HepG2 (cell line): ENCODE data around the gene LDB3. TPM values are rescaled to one million over a fixed set of nuclear protein-coding genes. Genes with fewer than 3 reads are reported as not detected.

ENCODE experiments used
- ATAC-seq: fragments of 200-7000 bp; cut with Tn5 transposase; 3 replicates; pipeline ENCODE4 v1.9.1; 2020; ENCODE audit warnings: mild to moderate bottlenecking, moderate library complexity
- BruUV-seq: library from RNA; stranded (reverse); fragments of 400-500 nt; replicated peaks from 2 replicates; lab custom pipeline; 2021; lab: Mats Ljungman, UMichigan
- CTCF ChIA-PET: fragments of 300-600 bp; formaldehyde crosslinking; extraction: SDS; loops from one replicate; lab custom pipeline; 2021; ENCODE audit warnings: low total read pairs, inconsistent platforms, low intra/inter-chr PET ratio; lab: Yijun Ruan, JAX
- POLR2A ChIA-PET: fragments of 350-600 bp; sonication (Branson Sonifier 250); formaldehyde crosslinking; loops from one replicate; lab custom pipeline; 2020; ENCODE audit warnings: antibody characterized with exemption, inconsistent platforms; lab: Yijun Ruan, JAX
- DNase-seq: peaks from one replicate; pipeline ENCODE4 v3.0.0-alpha.2; 2015; ENCODE audit warnings: low spot score
- FAIRE-seq: peaks from 3 replicates; lab custom pipeline; 2011; peaks lifted over from hg19 to GRCh38; lab: Jason Lieb, UNC
- H2AFZ ChIP-seq: one replicate; pipeline ENCODE4 v1.6.1; 2011; ENCODE audit warnings: low read length, inconsistent platforms
- H3K27ac ChIP-seq: fragments of 300-600 bp; 3 replicates; pipeline ENCODE4 v1.8.0; 2011; ENCODE audit warnings: mixed run types, mild to moderate bottlenecking, mixed read lengths, low read length, inconsistent platforms; ENCODE audit not compliant: insufficient read depth; ENCODE audit errors: extremely low read length
- H3K27me3 ChIP-seq, 2 experiments: fragments of 200-600 bp in 1 of 2; 2 replicates in 1 of 2; 3 replicates in 1 of 2; pipeline versions ENCODE4 v1.6.0 to v1.8.0; 2011; ENCODE audit warnings: low read length in 2 of 2, mild to moderate bottlenecking in 2 of 2, moderate library complexity in 2 of 2, inconsistent platforms in 1 of 2; ENCODE audit not compliant: insufficient read depth in 2 of 2, control insufficient read depth in 1 of 2
- H3K36me3 ChIP-seq, 2 experiments: fragments of 200-600 bp in 1 of 2; replicated peaks in 1 of 2; 2 replicates in 1 of 2; 3 replicates in 1 of 2; pipeline versions ENCODE4 v1.5.1 to v1.8.0; 2011; ENCODE audit warnings: low read length in 2 of 2, inconsistent platforms in 1 of 2; ENCODE audit not compliant: insufficient read depth in 2 of 2, control insufficient read depth in 1 of 2
- H3K4me1 ChIP-seq: 2 replicates; pipeline ENCODE4 v1.5.1; 2012; ENCODE audit warnings: low read length, inconsistent platforms; ENCODE audit not compliant: insufficient read depth
- H3K4me2 ChIP-seq: 2 replicates; pipeline ENCODE4 v1.6.0; 2011; ENCODE audit warnings: low read depth, low read length, inconsistent platforms
- H3K4me3 ChIP-seq, 3 experiments: fragments of 200-600 bp in 1 of 3; sonication (generic), shearing (Covaris generic) in 1 of 3; replicated peaks in 1 of 3; 2 replicates each; pipeline ENCODE4 v1.5.1; 2011 to 2016; ENCODE audit warnings: low read length in 3 of 3, inconsistent platforms in 2 of 3, low read depth in 2 of 3, mild to moderate bottlenecking in 2 of 3, control low read depth in 1 of 3, mixed read lengths in 1 of 3; ENCODE audit not compliant: insufficient read depth in 1 of 3
- H3K79me2 ChIP-seq: one replicate; pipeline ENCODE4 v1.6.1; 2011; ENCODE audit warnings: low read length, inconsistent platforms; ENCODE audit not compliant: insufficient read depth
- H3K9ac ChIP-seq: 2 replicates; pipeline ENCODE4 v1.6.0; 2011; ENCODE audit warnings: mild to moderate bottlenecking, low read depth, low read length, inconsistent platforms; ENCODE audit not compliant: insufficient read depth
- H3K9me3 ChIP-seq: 2 replicates; pipeline ENCODE4 v1.5.1; 2012; ENCODE audit warnings: mild to moderate bottlenecking, low read length
- H4K20me1 ChIP-seq: 2 replicates; pipeline ENCODE4 v1.6.0; 2011; ENCODE audit warnings: inconsistent platforms, mild to moderate bottlenecking, low read length, moderate library complexity; ENCODE audit not compliant: insufficient read depth
- ATF1 ChIP-seq: IDR thresholded peaks from 2 replicates; pipeline ENCODE4 v1.6.1; 2016; ENCODE audit warnings: mild to moderate bottlenecking, control low read depth
- KDM1A ChIP-seq: IDR thresholded peaks from 2 replicates; pipeline ENCODE4 v1.6.1; 2016; ENCODE audit warnings: missing compliant biosample characterization
- PCBP2 ChIP-seq: fragments of 200-400 bp; formaldehyde crosslinking; optimal IDR thresholded peaks from 2 replicates; pipeline ENCODE3; 2018; ENCODE audit warnings: low read length, low read depth; ENCODE audit not compliant: poor library complexity, severe bottlenecking
- RCOR2 ChIP-seq: IDR thresholded peaks from 2 replicates; pipeline ENCODE4 v1.6.1; 2016; ENCODE audit warnings: missing biosample characterization, missing genetic modification reagents
- RFXAP ChIP-seq: sonication (generic); formaldehyde crosslinking; IDR thresholded peaks from 2 replicates; pipeline ENCODE4 v1.4.0; 2020; ENCODE audit warnings: missing genetic modification reagents, borderline replicate concordance
- SIN3B ChIP-seq: fragments of 150-350 bp; IDR thresholded peaks from 2 replicates; pipeline ENCODE4 v1.6.1; 2014; ENCODE audit warnings: low read length
- ZNF12 ChIP-seq: sonication (generic); formaldehyde crosslinking; IDR thresholded peaks from 2 replicates; pipeline ENCODE4 v1.5.0; 2020; ENCODE audit warnings: missing genetic modification reagents
- ZNF20 ChIP-seq: sonication (generic); formaldehyde crosslinking; IDR thresholded peaks from 2 replicates; pipeline ENCODE4 v1.4.0; 2020; ENCODE audit warnings: mild to moderate bottlenecking, moderate library complexity, missing genetic modification reagents
- ZNF292 ChIP-seq: sonication (generic); formaldehyde crosslinking; IDR thresholded peaks from 2 replicates; pipeline ENCODE4 v1.8.1; 2022; ENCODE audit warnings: mild to moderate bottlenecking, low read depth, missing genetic modification reagents, borderline replicate concordance
- ZNF567 ChIP-seq: sonication (generic); formaldehyde crosslinking; IDR thresholded peaks from 2 replicates; pipeline ENCODE4 v1.8.1; 2023; ENCODE audit warnings: mild to moderate bottlenecking, missing genetic modification reagents, borderline replicate concordance
- ZNF782 ChIP-seq: sonication (generic); formaldehyde crosslinking; IDR thresholded peaks from 2 replicates; pipeline ENCODE4 v1.4.0; 2020; ENCODE audit warnings: missing genetic modification reagents, mild to moderate bottlenecking, borderline replicate concordance
- WGBS: methylation state at CpG from one replicate; pipeline ENCODE4 v1.1.6; 2017; ENCODE audit warnings: low lambda C conversion rate; 5-methylcytosine and 5-hydroxymethylcytosine counted together
- in situ Hi-C: cut with HindIII; loops from 2 replicates; pipeline ENCODE4 v1.10.0; 2017; ENCODE audit warnings: low pct_unique_long_range_greater_than_20kb; ENCODE audit not compliant: extremely low pct_ligation_motif_present
- intact Hi-C: fragments of 100-400 bp; cut with micrococcal nuclease; formaldehyde crosslinking; loops from one replicate; pipeline ENCODE4 v1.10.0; 2022; ENCODE audit not compliant: unreplicated experiment
- polyA plus RNA-seq, 8 experiments: library from polyadenylated mRNA; depleted of rRNA in 3 of 8; stranded (reverse) in 7 of 8; unstranded in 1 of 8; fragments of >200 nt; fragmentation: Illumina TruSeq in 4 of 8; extraction: Trizol in 4 of 8; gene quantifications; 2 replicates each; pipeline versions ENCODE4 v1.2.1 to v1.2.3, GENCODE V29; 2011 to 2016; ENCODE audit warnings: low read depth in 4 of 8, missing spikeins in 1 of 8, mixed read lengths in 1 of 8; ENCODE audit not compliant: insufficient read depth in 1 of 8
- total RNA-seq, 5 experiments: library from RNA; depleted of rRNA; stranded (reverse); fragments of >200 nt; fragmentation: Illumina TruSeq; extraction: Trizol; gene quantifications; 2 replicates each; pipeline ENCODE4 v1.2.3, GENCODE V29; 2016; ENCODE audit warnings: low read depth in 1 of 5
- TF ChIP-seq, protein P1 (sequence below): IDR thresholded peaks from 2 replicates; pipeline ENCODE4 v1.6.1; 2016; ENCODE audit warnings: mild to moderate bottlenecking, missing biosample characterization, missing genetic modification reagents
- TF ChIP-seq, protein P2 (sequence below): sonication (generic); formaldehyde crosslinking; IDR thresholded peaks from 2 replicates; pipeline ENCODE4 v1.5.0; 2020; ENCODE audit warnings: missing genetic modification reagents, mild to moderate bottlenecking, borderline replicate concordance
- TF ChIP-seq, protein P3 (sequence below): sonication (generic); formaldehyde crosslinking; IDR thresholded peaks from 2 replicates; pipeline ENCODE4 v1.4.0; 2020; ENCODE audit warnings: mild to moderate bottlenecking, missing genetic modification reagents

Gene LDB3
- total and polyA plus RNA-seq, 2 of the 13 experiments (the other 11 are each of a cell fraction or from before 2014, with no cell fraction given): not detected

DNA sequence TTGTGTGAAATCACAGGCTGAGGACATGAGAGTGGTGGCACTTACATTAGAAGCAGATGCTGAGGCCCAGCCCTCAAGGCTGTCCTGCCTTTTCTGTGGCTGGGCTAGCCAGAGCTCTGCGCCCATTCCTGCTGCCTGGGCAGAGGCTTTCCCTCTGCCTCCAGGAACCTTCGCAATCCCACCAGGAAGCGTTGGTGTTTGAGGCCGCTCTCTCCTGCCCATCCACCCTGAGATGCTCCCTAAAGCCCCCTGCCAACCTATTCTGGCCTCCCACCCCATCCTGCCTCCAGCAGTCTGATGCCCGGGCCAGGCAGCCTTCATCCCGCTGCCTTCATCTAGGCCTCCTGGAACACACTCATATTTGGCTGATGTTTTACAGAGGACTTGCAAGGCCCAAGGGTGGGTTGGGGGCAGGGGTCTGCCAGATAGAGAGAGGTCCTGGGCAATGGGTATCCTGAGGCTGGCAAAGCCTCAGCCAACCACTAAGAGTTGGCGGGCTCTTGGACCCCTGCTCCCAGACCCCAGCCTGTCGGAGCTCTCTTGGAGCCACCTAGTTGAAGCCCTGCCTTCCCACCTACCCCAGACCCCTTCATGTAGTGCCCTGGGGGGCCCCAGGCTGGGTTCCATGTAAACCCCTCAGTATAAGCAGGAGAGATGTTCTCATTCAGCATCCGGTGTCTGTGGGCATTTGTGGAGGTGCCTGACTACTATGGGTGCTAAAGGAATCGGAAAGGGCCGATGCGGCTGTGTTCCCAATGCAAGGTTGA, 32.7 kb downstream of the LDB3 start (continued):
- TF ChIP-seq ZNF292 (CRISPR knock-in tag) (no peak), KDM1A (CRISPR knock-in tag) (no peak)

DNA sequence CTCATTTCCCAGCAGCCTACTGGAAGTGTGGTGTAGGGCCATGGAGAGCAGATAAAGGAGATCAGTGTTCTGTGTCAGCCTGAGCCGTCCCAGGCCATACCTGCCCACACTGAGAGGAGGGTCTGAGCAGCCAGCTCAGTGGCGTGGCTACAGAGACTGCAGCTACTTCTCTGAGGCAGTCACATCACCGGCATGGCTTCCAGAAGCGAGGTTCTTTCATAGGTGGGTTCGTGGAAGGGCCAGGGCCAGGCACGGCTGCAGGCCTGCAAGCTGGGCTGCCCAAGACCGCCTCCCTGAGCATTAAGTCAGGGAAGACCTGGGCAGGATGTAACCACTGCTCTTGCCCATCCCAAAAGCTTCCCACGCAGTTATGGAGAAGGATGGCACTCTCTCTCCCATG, 34.9 kb downstream of the LDB3 start:
- ChIA-PET CTCF (no interaction called here), POLR2A (no interaction called here)
- in situ Hi-C loops (no loop called here), intact Hi-C loops (no loop called here)
- H3K27ac ChIP-seq: no peak overlapping the region
- H2AFZ ChIP-seq: no peak overlapping the region
- no peaks in the 10 kb centered on the region for H3K79me2 ChIP-seq
- H3K4me1 ChIP-seq: no peaks in the 10 kb centered on the region
- H4K20me1 ChIP-seq: no peaks in the 10 kb centered on the region
- ATAC-seq: no peak
- no peak for FAIRE-seq
- TF ChIP-seq ZNF20 (no peak), RFXAP (CRISPR knock-in tag) (no peak), ATF1 (CRISPR knock-in tag) (no peak), ZNF12 (CRISPR knock-in tag) (no peak), PCBP2 (no peak), RCOR2 (CRISPR knock-in tag) (no peak), ZNF567 (CRISPR knock-in tag) (no peak), ZNF782 (CRISPR knock-in tag) (no peak), SIN3B (no peak)
- TF ChIP-seq, protein P1, sequence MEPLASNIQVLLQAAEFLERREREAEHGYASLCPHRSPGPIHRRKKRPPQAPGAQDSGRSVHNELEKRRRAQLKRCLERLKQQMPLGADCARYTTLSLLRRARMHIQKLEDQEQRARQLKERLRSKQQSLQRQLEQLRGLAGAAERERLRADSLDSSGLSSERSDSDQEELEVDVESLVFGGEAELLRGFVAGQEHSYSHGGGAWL (CRISPR knock-in tag): no peak
- TF ChIP-seq, protein P2, sequence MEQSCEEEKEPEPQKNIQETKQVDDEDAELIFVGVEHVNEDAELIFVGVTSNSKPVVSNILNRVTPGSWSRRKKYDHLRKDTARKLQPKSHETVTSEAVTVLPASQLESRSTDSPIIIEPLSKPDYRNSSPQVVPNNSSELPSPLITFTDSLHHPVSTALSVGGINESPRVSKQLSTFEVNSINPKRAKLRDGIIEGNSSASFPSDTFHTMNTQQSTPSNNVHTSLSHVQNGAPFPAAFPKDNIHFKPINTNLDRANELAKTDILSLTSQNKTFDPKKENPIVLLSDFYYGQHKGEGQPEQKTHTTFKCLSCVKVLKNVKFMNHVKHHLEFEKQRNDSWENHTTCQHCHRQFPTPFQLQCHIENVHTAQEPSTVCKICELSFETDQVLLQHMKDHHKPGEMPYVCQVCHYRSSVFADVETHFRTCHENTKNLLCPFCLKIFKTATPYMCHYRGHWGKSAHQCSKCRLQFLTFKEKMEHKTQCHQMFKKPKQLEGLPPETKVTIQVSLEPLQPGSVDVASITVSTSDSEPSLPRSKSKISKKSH (CRISPR knock-in tag): no peak
- TF ChIP-seq, protein P3, sequence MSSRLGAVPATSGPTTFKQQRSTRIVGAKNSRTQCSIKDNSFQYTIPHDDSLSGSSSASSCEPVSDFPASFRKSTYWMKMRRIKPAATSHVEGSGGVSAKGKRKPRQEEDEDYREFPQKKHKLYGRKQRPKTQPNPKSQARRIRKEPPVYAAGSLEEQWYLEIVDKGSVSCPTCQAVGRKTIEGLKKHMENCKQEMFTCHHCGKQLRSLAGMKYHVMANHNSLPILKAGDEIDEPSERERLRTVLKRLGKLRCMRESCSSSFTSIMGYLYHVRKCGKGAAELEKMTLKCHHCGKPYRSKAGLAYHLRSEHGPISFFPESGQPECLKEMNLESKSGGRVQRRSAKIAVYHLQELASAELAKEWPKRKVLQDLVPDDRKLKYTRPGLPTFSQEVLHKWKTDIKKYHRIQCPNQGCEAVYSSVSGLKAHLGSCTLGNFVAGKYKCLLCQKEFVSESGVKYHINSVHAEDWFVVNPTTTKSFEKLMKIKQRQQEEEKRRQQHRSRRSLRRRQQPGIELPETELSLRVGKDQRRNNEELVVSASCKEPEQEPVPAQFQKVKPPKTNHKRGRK (CRISPR knock-in tag): no peak
- no peak overlapping the region for H3K4me3 ChIP-seq
- no peak for DNase-seq
- no peak overlapping the region for H3K9ac ChIP-seq
- 83% methylated on average over 1 of the region's 8 CpGs for WGBS
- H3K4me2 ChIP-seq: no peak overlapping the region
- H3K27me3 ChIP-seq: peaks cover 5 to 16% of the 10 kb centered on the region in 2 experiments; a peak in 2 of 5 replicates
- H3K36me3 ChIP-seq: no peaks in the 10 kb centered on the region
- no peaks in the 10 kb centered on the region for H3K9me3 ChIP-seq
- no TSS peak for BruUV-seq
